ENCODE data around the gene RCSD1. TPM values are rescaled to one million over a fixed set of nuclear protein-coding genes. Genes with fewer than 3 reads are reported as not detected.

RCSD1 gene
- total RNA-seq, 1 donor from 2014 or later, result 0.98 TPM

GRCh38 chr1:167628741-167629515, 1.1 kb upstream of the RCSD1 start:
- H3K27me3 ChIP-seq (ENCODE audit: insufficient read depth, low read length), result peaks cover 22% of the 10 kb centered on the region
- H3K79me2 ChIP-seq (ENCODE audit: insufficient read depth, low read length), result no peaks in the 10 kb centered on the region
- Mint-ChIP-seq H3K27ac (ENCODE audit: unreplicated experiment) (no peak overlapping the region), H3K9me3 (ENCODE audit: unreplicated experiment) (peaks cover 10% of the 10 kb centered on the region), H3K4me3 (ENCODE audit: unreplicated experiment) (peak overlapping the region; percentile 82), H3K27me3 (ENCODE audit: low read depth, unreplicated experiment) (peaks cover 39% of the 10 kb centered on the region), H3K36me3 (ENCODE audit: low read depth, unreplicated experiment) (no peaks in the 10 kb centered on the region), H3K4me1 (ENCODE audit: low read depth, unreplicated experiment) (peaks cover 2% of the 10 kb centered on the region)
- no peaks in the 10 kb centered on the region for H4K20me1 ChIP-seq (ENCODE audit: insufficient read depth, low read length)
- FAIRE-seq (no peak), DNase-seq (ENCODE audit: low read depth) (no peak)
- H3K9me3 ChIP-seq (ENCODE audit: insufficient read depth, low read depth, low read length), result no peaks in the 10 kb centered on the region
- H2AFZ ChIP-seq (ENCODE audit: low read depth, low read length), result no peak overlapping the region
- no peaks in the 10 kb centered on the region for H3K36me3 ChIP-seq (ENCODE audit: insufficient read depth, low read length)
- H3K9ac ChIP-seq (ENCODE audit: low read length), result no peak overlapping the region
- TF ChIP-seq EZH2 (IDR thresholded peaks at IDR 0.05; ENCODE audit: insufficient read depth, low read length), result no peak
- no peak for TF ChIP-seq CTCF (IDR thresholded peaks at IDR 0.05; ENCODE audit: insufficient read depth, low read depth, low read length)
- no peak overlapping the region for H3K4me3 ChIP-seq (ENCODE audit: insufficient read depth, low read depth, low read length)
- H3K27ac ChIP-seq (ENCODE audit: low read depth, low read length), result no peak overlapping the region
- no peaks in the 10 kb centered on the region for H3K4me1 ChIP-seq (ENCODE audit: insufficient read depth, low read length)
- H3K4me2 ChIP-seq (ENCODE audit: low read length), result no peak overlapping the region

- peak overlapping the region; percentile 46 for H3K9ac ChIP-seq (ENCODE audit: low read length)
- FAIRE-seq, result no peak
Observed at GRCh38 chr1:167630568-167631385, 745 bp downstream of the RCSD1 start.

More at GRCh38 chr1:167630568-167631385, 745 bp downstream of the RCSD1 start:
- Histone ChIP-seq H3K4me2 (ENCODE audit: low read length) (peak overlapping the region; percentile 91), H2AFZ (ENCODE audit: low read depth, low read length) (peak overlapping the region; percentile 83), H3K79me2 (ENCODE audit: insufficient read depth, low read length) (no peaks in the 10 kb centered on the region), H3K36me3 (ENCODE audit: insufficient read depth, low read length) (no peaks in the 10 kb centered on the region), H3K4me3 (ENCODE audit: insufficient read depth, low read depth, low read length) (peak overlapping the region; percentile 60), H3K4me1 (ENCODE audit: insufficient read depth, low read length) (no peaks in the 10 kb centered on the region), H4K20me1 (ENCODE audit: insufficient read depth, low read length) (no peaks in the 10 kb centered on the region), H3K27me3 (ENCODE audit: insufficient read depth, low read length) (peaks cover 26% of the 10 kb centered on the region), H3K9me3 (ENCODE audit: insufficient read depth, low read depth, low read length) (no peaks in the 10 kb centered on the region), H3K27ac (ENCODE audit: low read depth, low read length) (no peak overlapping the region)
- Mint-ChIP-seq H3K36me3 (ENCODE audit: low read depth, unreplicated experiment) (no peaks in the 10 kb centered on the region), H3K4me3 (ENCODE audit: unreplicated experiment) (peak overlapping the region; percentile 84), H3K9me3 (ENCODE audit: unreplicated experiment) (peaks cover 3% of the 10 kb centered on the region), H3K4me1 (ENCODE audit: low read depth, unreplicated experiment) (peaks cover 2% of the 10 kb centered on the region), H3K27ac (ENCODE audit: unreplicated experiment) (peak overlapping the region; percentile 58), H3K27me3 (ENCODE audit: low read depth, unreplicated experiment) (peaks cover 40% of the 10 kb centered on the region)
- TF ChIP-seq CTCF (IDR thresholded peaks at IDR 0.05; ENCODE audit: insufficient read depth, low read depth, low read length), result no peak
- TF ChIP-seq EZH2 (IDR thresholded peaks at IDR 0.05; ENCODE audit: insufficient read depth, low read length), result no peak
- no peak for DNase-seq (ENCODE audit: low read depth)

Data from astrocyte (in vitro differentiated cells and primary cell).